Activated CD4-positive, alpha-beta T cell treated with anti-CD3 and anti-CD28 coated beads, Interleukin-2, amount 10 ng/mL, durations not matched to agents 24 days and 14 days (primary cell): ENCODE data around the gene SPATA45. TPM values are rescaled to one million over a fixed set of nuclear protein-coding genes. Genes with fewer than 3 reads are reported as not detected.
A peak's percentile ranks its signal among the peaks of the same experiment; 100 is the strongest.

Experiments used
- DNase-seq: peaks from one replicate; pipeline ENCODE4 v3.0.0; 2022
- H3K27ac Mint-ChIP-seq: one replicate; pipeline ENCODE4 v1.8.0; 2022; ENCODE audit warnings: mild to moderate bottlenecking, mixed read lengths
- H3K27me3 Mint-ChIP-seq: one replicate; pipeline ENCODE4 v1.8.0; 2022; ENCODE audit warnings: mixed read lengths
- H3K36me3 Mint-ChIP-seq: one replicate; pipeline ENCODE4 v1.8.0; 2022; ENCODE audit warnings: low read depth, mild to moderate bottlenecking, mixed read lengths
- H3K4me1 Mint-ChIP-seq: one replicate; pipeline ENCODE4 v1.8.0; 2021; ENCODE audit warnings: mixed read lengths
- H3K4me3 Mint-ChIP-seq: one replicate; pipeline ENCODE4 v1.8.0; 2022; ENCODE audit warnings: mild to moderate bottlenecking, moderate library complexity, mixed read lengths
- H3K9me3 Mint-ChIP-seq: one replicate; pipeline ENCODE4 v1.8.0; 2021; ENCODE audit warnings: mixed read lengths
- intact Hi-C: fragments of 100-400 bp; cut with micrococcal nuclease; formaldehyde crosslinking; loops from one replicate; pipeline ENCODE4 v1.15.1; 2023
- total RNA-seq: library from RNA; stranded (reverse); gene quantifications from 2 replicates; pipeline ENCODE4 v1.2.3, GENCODE V29; 2022

Gene SPATA45
- total RNA-seq, 1 donor from 2014 or later = not detected

- Mint-ChIP-seq H3K36me3 (peaks cover 5% of the 10 kb centered on the region), H3K4me1 (peaks cover 3% of the 10 kb centered on the region), H3K27ac (no peak overlapping the region), H3K27me3 (no peaks in the 10 kb centered on the region), H3K4me3 (no peak overlapping the region), H3K9me3 (peaks cover 5% of the 10 kb centered on the region)
- DNase-seq = no peak
- intact Hi-C loops = no loop called here
These were observed 26.5 kb downstream of the SPATA45 start for GRCh38 chr1:212820969-212821368.

GRCh38 chr1:212819726-212820125 lies 27.7 kb downstream of the SPATA45 start:
- H3K27me3 Mint-ChIP-seq = no peaks in the 10 kb centered on the region
- intact Hi-C loops = no loop called here
- peaks cover 3% of the 10 kb centered on the region for H3K9me3 Mint-ChIP-seq
- no peak overlapping the region for H3K4me3 Mint-ChIP-seq
- peaks cover 3% of the 10 kb centered on the region for H3K4me1 Mint-ChIP-seq
- no peak for DNase-seq
- H3K27ac Mint-ChIP-seq = no peak overlapping the region
- H3K36me3 Mint-ChIP-seq = peaks cover 5% of the 10 kb centered on the region

- no peak overlapping the region for H3K4me3 Mint-ChIP-seq
- no peak overlapping the region for H3K27ac Mint-ChIP-seq
- H3K4me1 Mint-ChIP-seq = peaks cover 3% of the 10 kb centered on the region
- H3K9me3 Mint-ChIP-seq = no peaks in the 10 kb centered on the region
- H3K27me3 Mint-ChIP-seq = no peaks in the 10 kb centered on the region
- intact Hi-C loops = no loop called here
- DNase-seq = no peak
- no peaks in the 10 kb centered on the region for H3K36me3 Mint-ChIP-seq
These were observed 30.7 kb downstream of the SPATA45 start for GRCh38 chr1:212816567-212817278.

- Mint-ChIP-seq H3K9me3 (no peaks in the 10 kb centered on the region), H3K4me1 (peaks cover 2% of the 10 kb centered on the region), H3K27ac (no peak overlapping the region), H3K27me3 (no peaks in the 10 kb centered on the region), H3K4me3 (no peak overlapping the region), H3K36me3 (no peaks in the 10 kb centered on the region)
- peak; percentile 65 for DNase-seq
- intact Hi-C loops = loop anchor here (1.0 kb wide), 1 partner anchor 181 kb away; no protein-coding TSS in a partner anchor
These were observed 32.7 kb downstream of the SPATA45 start for GRCh38 chr1:212814537-212815334.

GRCh38 chr1:212805767-212806166 lies 41.7 kb downstream of the SPATA45 start:
- peaks cover 24% of the 10 kb centered on the region for H3K36me3 Mint-ChIP-seq
- intact Hi-C loops = no loop called here
- H3K27me3 Mint-ChIP-seq = no peaks in the 10 kb centered on the region
- no peak for DNase-seq
- H3K9me3 Mint-ChIP-seq = no peaks in the 10 kb centered on the region
- no peak overlapping the region for H3K4me3 Mint-ChIP-seq
- no peaks in the 10 kb centered on the region for H3K4me1 Mint-ChIP-seq
- no peak overlapping the region for H3K27ac Mint-ChIP-seq

- peaks cover 17% of the 10 kb centered on the region for H3K4me1 Mint-ChIP-seq
- H3K9me3 Mint-ChIP-seq = peaks cover 5% of the 10 kb centered on the region
- peaks cover 39% of the 10 kb centered on the region for H3K36me3 Mint-ChIP-seq
These were observed 49.8 kb downstream of the SPATA45 start for GRCh38 chr1:212797681-212798080.

GRCh38 chr1:212794561-212795014 lies 52.9 kb downstream of the SPATA45 start:
- intact Hi-C loops = no loop called here
- H3K27ac Mint-ChIP-seq = peak overlapping the region; percentile 89
- DNase-seq = peak; percentile 69
- H3K4me3 Mint-ChIP-seq = peak overlapping the region; percentile 54
- H3K4me1 Mint-ChIP-seq = peaks cover 27% of the 10 kb centered on the region
- H3K36me3 Mint-ChIP-seq = peaks cover 27% of the 10 kb centered on the region
- H3K27me3 Mint-ChIP-seq = no peaks in the 10 kb centered on the region
- H3K9me3 Mint-ChIP-seq = peaks cover 5% of the 10 kb centered on the region

More at GRCh38 chr1:212797681-212798080, 49.8 kb downstream of the SPATA45 start:
- intact Hi-C loops = no loop called here
- Mint-ChIP-seq H3K27ac (no peak overlapping the region), H3K27me3 (no peaks in the 10 kb centered on the region), H3K4me3 (no peak overlapping the region)
- DNase-seq = no peak

- DNase-seq = no peak
- H3K27ac Mint-ChIP-seq = peak overlapping the region; percentile 96
- peaks cover 5% of the 10 kb centered on the region for H3K9me3 Mint-ChIP-seq
- peaks cover 21% of the 10 kb centered on the region for H3K36me3 Mint-ChIP-seq
- H3K4me1 Mint-ChIP-seq = peaks cover 26% of the 10 kb centered on the region
- H3K4me3 Mint-ChIP-seq = peak overlapping the region; percentile 93
- intact Hi-C loops = no loop called here
- H3K27me3 Mint-ChIP-seq = no peaks in the 10 kb centered on the region
These were observed 55.0 kb downstream of the SPATA45 start for GRCh38 chr1:212792396-212792908.

- H3K27me3 Mint-ChIP-seq = no peaks in the 10 kb centered on the region
- intact Hi-C loops = loop anchor here (1.0 kb wide), 4 partner anchors 66 to 259 kb away; partner anchors contain the start of genes ANGEL2, FLVCR1 and RPS6KC1
These were observed 55.6 kb downstream of the SPATA45 start, which contains the start of the genes NSL1 and TATDN3 for GRCh38 chr1:212791676-212792395. NSL1 (minus strand) TSS chr1:212791777; CDS start chr1:212791763, 14 bp downstream. TATDN3 (plus strand) TSS chr1:212791894; CDS start chr1:212791922, 28 bp downstream.

GRCh38 chr1:212791261-212791675 lies 56.2 kb downstream of the SPATA45 start:
- Mint-ChIP-seq H3K9me3 (peaks cover 5% of the 10 kb centered on the region), H3K27ac (peak overlapping the region; percentile 96), H3K36me3 (peaks cover 19% of the 10 kb centered on the region), H3K4me1 (peaks cover 26% of the 10 kb centered on the region), H3K4me3 (peak overlapping the region; percentile 93), H3K27me3 (no peaks in the 10 kb centered on the region)
- DNase-seq = no peak
- intact Hi-C loops = loop anchor here (1.0 kb wide), 4 partner anchors 67 to 260 kb away; partner anchors contain the start of genes ANGEL2, FLVCR1 and RPS6KC1

More at GRCh38 chr1:212791676-212792395, 55.6 kb downstream of the SPATA45 start, which contains the start of the genes NSL1 and TATDN3:
- peak; percentile 99 for DNase-seq
- H3K9me3 Mint-ChIP-seq = peaks cover 5% of the 10 kb centered on the region
- peak within 1 kb of the TSS; percentile 93 for H3K4me3 Mint-ChIP-seq
- peaks cover 26% of the 10 kb centered on the region for H3K4me1 Mint-ChIP-seq
- peak within 1 kb of the TSS; percentile 96 for H3K27ac Mint-ChIP-seq
- peaks cover 16% of the 10 kb centered on the region for H3K36me3 Mint-ChIP-seq

- intact Hi-C loops = loop anchor here (2.0 kb wide), 1 partner anchor 177 kb away; the partner anchor contains the start of gene ATF3
- Mint-ChIP-seq H3K27ac (peak overlapping the region; percentile 28), H3K9me3 (no peaks in the 10 kb centered on the region), H3K27me3 (no peaks in the 10 kb centered on the region), H3K36me3 (peaks cover 37% of the 10 kb centered on the region), H3K4me3 (no peak overlapping the region), H3K4me1 (peaks cover 14% of the 10 kb centered on the region)
- no peak for DNase-seq
These were observed 61.6 kb downstream of the SPATA45 start for GRCh38 chr1:212785871-212786270.

GRCh38 chr1:212783976-212784375 lies 63.5 kb downstream of the SPATA45 start:
- H3K27ac Mint-ChIP-seq = no peak overlapping the region
- intact Hi-C loops = loop anchor here (2.0 kb wide), 1 partner anchor 175 kb away; the partner anchor contains the start of gene ATF3
- H3K36me3 Mint-ChIP-seq = peaks cover 39% of the 10 kb centered on the region
- peaks cover 10% of the 10 kb centered on the region for H3K4me1 Mint-ChIP-seq
- no peak for DNase-seq
- H3K9me3 Mint-ChIP-seq = no peaks in the 10 kb centered on the region
- no peaks in the 10 kb centered on the region for H3K27me3 Mint-ChIP-seq
- no peak overlapping the region for H3K4me3 Mint-ChIP-seq
